SK-N-SH (cell line): ENCODE measurements around the gene EEFSEC. TPM values are rescaled to one million over a fixed set of nuclear protein-coding genes. Genes with fewer than 3 reads are reported as not detected.
A peak's percentile ranks its signal among the peaks of the same experiment; 100 is the strongest.

Source experiments
- CTCF ChIA-PET: fragments of 300-600, 350-600 bp; formaldehyde crosslinking; extraction: SDS; loops from one replicate; lab custom pipeline; 2021; lab: Yijun Ruan, JAX
- POLR2A ChIA-PET: fragments of 350-600 bp; sonication (Branson Sonifier 250); formaldehyde crosslinking; extraction: SDS; loops from one replicate; lab custom pipeline; 2020; ENCODE audit warnings: antibody characterized with exemption, inconsistent platforms; lab: Yijun Ruan, JAX
- DNase-seq: peaks from one replicate; pipeline ENCODE4 v3.0.0; 2012
- H2AFZ ChIP-seq: fragments of 200-600 bp; sonication (generic); 2 replicates; pipeline ENCODE4 v1.8.1; 2016; ENCODE audit warnings: antibody characterized with exemption, mild to moderate bottlenecking, low read depth
- H3F3A ChIP-seq: fragments of 200-600 bp; sonication (generic); replicated peaks from 2 replicates; pipeline ENCODE3; 2016; ENCODE audit warnings: antibody characterized with exemption, mild to moderate bottlenecking; ENCODE audit not compliant: insufficient read depth
- H3K27ac ChIP-seq, 2 experiments: fragments of 200-500 bp in 1 of 2; fragments of 200-600 bp in 1 of 2; sonication (Bioruptor generic) in 1 of 2; sonication (generic), shearing (Covaris generic) in 1 of 2; 2 replicates each; pipeline versions ENCODE4 v1.5.1 to v1.6.1; 2014 to 2016; ENCODE audit warnings: low read depth in 2 of 2, inconsistent platforms in 1 of 2, low read length in 1 of 2, mild to moderate bottlenecking in 1 of 2, mixed read lengths in 1 of 2
- H3K27me3 ChIP-seq: fragments of 200-600 bp; sonication (generic), shearing (Covaris generic); 2 replicates; pipeline ENCODE4 v1.6.1; 2016; ENCODE audit warnings: mixed run types; ENCODE audit not compliant: insufficient read depth
- H3K36me3 ChIP-seq, 2 experiments: fragments of 200-500 bp in 1 of 2; fragments of 200-600 bp in 1 of 2; sonication (Bioruptor generic) in 1 of 2; sonication (generic) in 1 of 2; replicated peaks in 1 of 2; 2 replicates each; pipeline versions ENCODE3 to v1.5.1; 2014 to 2016; ENCODE audit warnings: low read length in 1 of 2, mild to moderate bottlenecking in 1 of 2; ENCODE audit not compliant: insufficient read depth in 2 of 2, control insufficient read depth in 1 of 2
- H3K4me1 ChIP-seq, 2 experiments: fragments of 200-500 bp in 1 of 2; fragments of 200-600 bp in 1 of 2; sonication (Bioruptor generic) in 1 of 2; sonication (generic), shearing (Covaris generic) in 1 of 2; 2 replicates each; pipeline versions ENCODE4 v1.5.1 to v1.6.1; 2014 to 2016; ENCODE audit warnings: low read depth in 1 of 2, low read length in 1 of 2, mixed run types in 1 of 2; ENCODE audit not compliant: insufficient read depth in 2 of 2, control insufficient read depth in 1 of 2
- H3K4me2 ChIP-seq: fragments of 200-600 bp; sonication (generic), shearing (Covaris generic); 2 replicates; pipeline ENCODE4 v1.6.1; 2017; ENCODE audit warnings: mixed run types
- H3K4me3 ChIP-seq, 2 experiments: fragments of 200-500 bp in 1 of 2; fragments of 200-600 bp in 1 of 2; sonication (Bioruptor generic) in 1 of 2; sonication (generic), shearing (Covaris generic) in 1 of 2; 2 replicates each; pipeline versions ENCODE4 v1.5.1 to v1.8.1; 2014 to 2016; ENCODE audit warnings: low read depth in 2 of 2, inconsistent platforms in 1 of 2, low read length in 1 of 2, mild to moderate bottlenecking in 1 of 2, mixed read lengths in 1 of 2, moderate library complexity in 1 of 2
- H3K79me2 ChIP-seq: fragments of 200-600 bp; sonication (generic); 2 replicates; pipeline ENCODE4 v1.8.1; 2017; ENCODE audit warnings: mild to moderate bottlenecking; ENCODE audit not compliant: insufficient read depth
- H3K9ac ChIP-seq: fragments of 200-600 bp; sonication (generic); 2 replicates; pipeline ENCODE4 v1.6.1; 2017; ENCODE audit warnings: mixed run types
- H3K9me2 ChIP-seq: fragments of 200-600 bp; sonication (generic); 2 replicates; pipeline ENCODE4 v1.6.1; 2017; ENCODE audit warnings: mixed run types
- H3K9me3 ChIP-seq: fragments of 200-600 bp; sonication (generic); 2 replicates; pipeline ENCODE4 v1.6.1; 2017; ENCODE audit warnings: mixed run types, mild to moderate bottlenecking, moderate library complexity
- H4K20me1 ChIP-seq: fragments of 200-600 bp; sonication (generic); 2 replicates; pipeline ENCODE4 v1.6.1; 2017; ENCODE audit warnings: mild to moderate bottlenecking, mixed run types; ENCODE audit not compliant: insufficient read depth
- CTCF ChIP-seq: fragments of 200-600 bp; sonication (generic); IDR thresholded peaks from 2 replicates; pipeline ENCODE4 v1.6.1; 2017; ENCODE audit warnings: antibody characterized with exemption, mild to moderate bottlenecking, moderate library complexity
- NFIC ChIP-seq: IDR thresholded peaks from 2 replicates; pipeline ENCODE4 v1.4.0; 2012; ENCODE audit warnings: borderline replicate concordance
- NRF1 ChIP-seq: IDR thresholded peaks from 2 replicates; pipeline ENCODE4 v1.6.1; 2012; ENCODE audit warnings: low read depth, mild to moderate bottlenecking, low read length
- RCOR1 ChIP-seq: fragments of 150-350 bp; IDR thresholded peaks from 2 replicates; pipeline ENCODE4 v1.6.1; 2017; ENCODE audit warnings: antibody characterized with exemption, low read length
- REST ChIP-seq: IDR thresholded peaks from 2 replicates; pipeline ENCODE4 v1.6.1; 2012; ENCODE audit warnings: mild to moderate bottlenecking, low read depth, low read length, moderate library complexity
- RFX5 ChIP-seq: IDR thresholded peaks from 2 replicates; pipeline ENCODE4 v1.6.1; 2012; ENCODE audit warnings: mild to moderate bottlenecking, improper control_type of control experiment, low read length
- SIN3A ChIP-seq: IDR thresholded peaks from 2 replicates; pipeline ENCODE4 v1.6.1; 2012; ENCODE audit warnings: low read depth, mild to moderate bottlenecking, low read length, moderate library complexity, borderline replicate concordance
- TAF1 ChIP-seq: IDR thresholded peaks from 2 replicates; pipeline ENCODE4 v1.6.1; 2012; ENCODE audit warnings: low read depth, mild to moderate bottlenecking, low read length, moderate library complexity, borderline replicate concordance
- WGBS: methylation state at CpG from one replicate; pipeline ENCODE4 v1.1.6; 2017; ENCODE audit warnings: low lambda C conversion rate; 5-methylcytosine and 5-hydroxymethylcytosine counted together
- polyA plus RNA-seq, 3 experiments: library from polyadenylated mRNA; depleted of rRNA; stranded (reverse); fragments of >200 nt; gene quantifications; 2 replicates each; pipeline ENCODE4 v1.2.3, GENCODE V29; 2012

The EEFSEC gene
- polyA plus RNA-seq, 1 of the 3 experiments (the other 2 are of a cell fraction), result 12.4 TPM

GRCh38 chr3:128176276-128176833 is 23.1 kb downstream of the EEFSEC start:
- POLR2A ChIA-PET, result interaction anchor here (1.8 kb wide), 1 partner anchor 315 kb away, joined by 4 read pairs; no protein-coding TSS in a partner anchor

More at GRCh38 chr3:128176276-128176833, 23.1 kb downstream of the EEFSEC start:
- Histone ChIP-seq H3K27ac (peak overlapping the region in 1 of 2 experiments; percentile 94; a peak in 2 of 4 replicates), H3K9ac (no peak overlapping the region), H3K4me3 (no peak overlapping the region), H3F3A (no peaks in the 10 kb centered on the region)
- WGBS, result 90% methylated on average over 6 of the region's 6 CpGs
- no peak for TF ChIP-seq CTCF
- no peak for TF ChIP-seq RFX5
- TF ChIP-seq NFIC, result no peak
- no peak for TF ChIP-seq REST
- TF ChIP-seq SIN3A, result no peak
- no peak for TF ChIP-seq TAF1
- no peak for TF ChIP-seq NRF1
- no peak for TF ChIP-seq RCOR1
- TF ChIP-seq, all 33 proteins: peak for 0
- DNase-seq, result no peak
- no peaks in the 10 kb centered on the region for H3K9me3 ChIP-seq
- CTCF ChIA-PET, result interaction anchor here (0.9 to 3.9 kb wide), 9 partner anchors 10 to 321 kb away, joined by 3 to 13 read pairs (median 4); no protein-coding TSS in a partner anchor
- no peaks in the 10 kb centered on the region for H4K20me1 ChIP-seq
- H3K4me1 ChIP-seq, result peaks cover 0 to 82% of the 10 kb centered on the region in 2 experiments; a peak in 2 of 4 replicates
- no peaks in the 10 kb centered on the region for H3K36me3 ChIP-seq
- H2AFZ ChIP-seq, result no peak overlapping the region
- no peaks in the 10 kb centered on the region for H3K9me2 ChIP-seq
- H3K4me2 ChIP-seq, result no peak overlapping the region
- no peaks in the 10 kb centered on the region for H3K27me3 ChIP-seq
- H3K79me2 ChIP-seq, result peaks cover 8% of the 10 kb centered on the region; the same call in 1 of the 2 replicates
